A673 (cell line): ENCODE results near the gene PGAM2.

Experiments
- EZH2 ChIP-seq: fragments of 200-600 bp; sonication (generic); IDR thresholded peaks from 2 replicates; pipeline ENCODE4 v1.6.1; 2017; ENCODE audit warnings: borderline replicate concordance, low read depth, mild to moderate bottlenecking, mixed read lengths, antibody characterized with exemption, low read length; ENCODE audit not compliant: poor library complexity, severe bottlenecking
- TF ChIP-seq, protein P1 (sequence below): fragments of 300-800, 200-600 bp; sonication (generic); conservative IDR thresholded peaks from 2 replicates; pipeline ENCODE4 v1.5.1; 2017; ENCODE audit warnings: low read depth, mild to moderate bottlenecking, antibody characterized with exemption, low read length, moderate library complexity, mixed read lengths

DNA sequence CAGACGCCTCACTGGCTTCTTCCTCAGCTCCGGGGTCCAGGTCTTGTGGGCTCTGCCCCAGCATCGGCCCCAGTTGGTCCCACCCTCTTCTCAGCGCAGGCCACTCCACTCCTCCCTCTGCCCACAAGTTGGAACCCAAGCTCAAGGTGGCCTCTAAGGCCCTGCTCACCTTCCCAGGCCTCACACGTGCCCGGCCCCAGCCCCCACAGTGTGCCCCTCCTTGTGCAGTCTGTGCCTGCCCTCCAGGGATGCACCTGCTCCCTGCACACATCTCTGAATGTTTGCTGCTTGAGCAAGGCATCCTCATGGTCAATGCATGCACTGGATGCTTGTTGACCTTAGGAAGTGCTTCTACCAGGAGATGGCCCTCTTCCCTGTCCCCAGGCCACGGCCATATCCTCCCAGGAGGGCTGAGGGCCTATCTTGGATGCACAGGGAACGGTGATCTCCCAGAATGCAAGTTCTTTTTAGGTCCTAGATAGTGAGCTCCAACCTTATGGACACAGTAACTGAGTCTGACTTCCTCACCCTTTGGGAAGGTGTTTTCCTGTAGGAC, 31.0 kb upstream of the PGAM2 start:
- TF ChIP-seq, protein P1, sequence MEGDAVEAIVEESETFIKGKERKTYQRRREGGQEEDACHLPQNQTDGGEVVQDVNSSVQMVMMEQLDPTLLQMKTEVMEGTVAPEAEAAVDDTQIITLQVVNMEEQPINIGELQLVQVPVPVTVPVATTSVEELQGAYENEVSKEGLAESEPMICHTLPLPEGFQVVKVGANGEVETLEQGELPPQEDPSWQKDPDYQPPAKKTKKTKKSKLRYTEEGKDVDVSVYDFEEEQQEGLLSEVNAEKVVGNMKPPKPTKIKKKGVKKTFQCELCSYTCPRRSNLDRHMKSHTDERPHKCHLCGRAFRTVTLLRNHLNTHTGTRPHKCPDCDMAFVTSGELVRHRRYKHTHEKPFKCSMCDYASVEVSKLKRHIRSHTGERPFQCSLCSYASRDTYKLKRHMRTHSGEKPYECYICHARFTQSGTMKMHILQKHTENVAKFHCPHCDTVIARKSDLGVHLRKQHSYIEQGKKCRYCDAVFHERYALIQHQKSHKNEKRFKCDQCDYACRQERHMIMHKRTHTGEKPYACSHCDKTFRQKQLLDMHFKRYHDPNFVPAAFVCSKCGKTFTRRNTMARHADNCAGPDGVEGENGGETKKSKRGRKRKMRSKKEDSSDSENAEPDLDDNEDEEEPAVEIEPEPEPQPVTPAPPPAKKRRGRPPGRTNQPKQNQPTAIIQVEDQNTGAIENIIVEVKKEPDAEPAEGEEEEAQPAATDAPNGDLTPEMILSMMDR: no peak
- no peak for TF ChIP-seq EZH2
